Measurements from ENCODE around the gene LINGO3. TPM values are rescaled to one million over a fixed set of nuclear protein-coding genes. Genes with fewer than 3 reads are reported as not detected.

The LINGO3 gene
- total and polyA plus RNA-seq, 2 donors (not counting 1 experiment from before 2014, with no cell fraction given), result 1.1 to 3.9 TPM

DNA sequence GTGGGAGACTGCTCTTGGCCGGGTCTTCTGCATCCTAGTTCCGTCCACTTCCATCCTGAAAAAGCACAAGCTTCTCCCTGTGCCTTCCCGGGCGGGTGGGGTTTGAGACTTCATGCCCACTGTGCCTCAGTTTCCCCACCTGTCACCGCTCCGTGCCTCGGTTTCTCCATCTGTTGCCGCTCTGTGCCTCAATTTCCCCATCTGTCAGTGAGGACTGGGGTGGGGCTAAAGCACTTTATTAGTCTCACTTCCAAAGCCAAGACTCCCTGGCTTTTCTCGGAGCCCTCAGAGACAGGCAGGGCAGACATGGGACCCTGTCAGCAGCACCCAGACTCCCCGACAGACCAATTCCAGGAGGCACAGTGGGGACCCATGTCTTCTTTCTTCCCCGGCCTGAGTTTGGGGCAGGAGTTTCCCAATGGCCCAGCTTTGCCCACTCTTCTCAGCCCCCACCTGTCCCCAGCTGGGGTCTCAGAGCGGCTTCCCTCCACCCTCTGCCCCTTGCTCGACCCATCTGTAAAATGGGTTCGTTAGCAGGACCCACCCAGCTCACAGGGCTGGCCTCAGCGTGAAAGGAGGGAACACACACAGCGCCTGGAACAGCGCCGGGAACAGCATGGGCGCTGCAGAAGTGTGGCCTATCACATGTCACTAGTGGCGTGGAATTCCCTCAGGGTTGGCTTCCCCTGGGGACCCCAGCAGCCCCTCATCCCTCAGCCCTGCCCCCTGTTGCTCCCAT lies 21.4 kb downstream of the LINGO3 start:
- ATAC-seq (ENCODE audit: low read depth) (no peak), DNase-seq (no peak)
- Mint-ChIP-seq H3K4me1 (peaks cover 48% of the 10 kb centered on the region), H3K9me3 (ENCODE audit: insufficient read depth) (no peaks in the 10 kb centered on the region), H3K27ac (peak overlapping the region; percentile 53), H3K27me3 (no peaks in the 10 kb centered on the region), H3K4me3 (no peak overlapping the region)
- Histone ChIP-seq H4K20me1 (ENCODE audit: control insufficient read depth, insufficient read depth, low read length, poor library complexity, severe bottlenecking) (peaks cover 11% of the 10 kb centered on the region), H2AFZ (ENCODE audit: insufficient read depth, low read depth, low read length, poor library complexity, severe bottlenecking) (no peak overlapping the region), H3K4me3 (ENCODE audit: control extremely low read depth in 1 of 5, extremely low read depth in 1 of 5, insufficient read depth in 1 of 5, low read depth in 2 of 5, low read length in 4 of 5) (no peak overlapping the region), H3K4me2 (replicated peaks; ENCODE audit: low read depth, low read length, poor library complexity, severe bottlenecking) (no peak overlapping the region), H3K79me2 (ENCODE audit: control insufficient read depth, insufficient read depth, low read length) (peaks cover 27% of the 10 kb centered on the region), H3K27ac (ENCODE audit: low read length in 2 of 2) (no peak overlapping the region), H3K9ac (ENCODE audit: low read length) (no peak overlapping the region), H3K36me3 (replicated peaks in 1 of 2; ENCODE audit: control extremely low read depth in 1 of 2, control insufficient read depth in 1 of 2, extremely low read depth in 1 of 2, insufficient read depth in 2 of 2, low read length in 1 of 2) (no peaks in the 10 kb centered on the region), H3K9me3 (ENCODE audit: control extremely low read depth in 1 of 3, control insufficient read depth in 2 of 3, insufficient read depth in 1 of 3, low read length in 2 of 3) (no peaks in the 10 kb centered on the region), H3K27me3 (replicated peaks in 1 of 4; ENCODE audit: control extremely low read depth in 1 of 4, control insufficient read depth in 3 of 4, insufficient read depth in 4 of 4, low read length in 3 of 4) (no peaks in the 10 kb centered on the region), H3K4me1 (ENCODE audit: control insufficient read depth in 2 of 2, insufficient read depth in 2 of 2, low read length in 2 of 2) (peaks cover 37 to 49% of the 10 kb centered on the region in 2 donors)
- no peak for TF ChIP-seq EZH2 (IDR thresholded peaks at IDR 0.05; ENCODE audit: borderline replicate concordance, insufficient read depth, low read depth, low read length, poor library complexity, severe bottlenecking)
- TF ChIP-seq, protein P1, sequence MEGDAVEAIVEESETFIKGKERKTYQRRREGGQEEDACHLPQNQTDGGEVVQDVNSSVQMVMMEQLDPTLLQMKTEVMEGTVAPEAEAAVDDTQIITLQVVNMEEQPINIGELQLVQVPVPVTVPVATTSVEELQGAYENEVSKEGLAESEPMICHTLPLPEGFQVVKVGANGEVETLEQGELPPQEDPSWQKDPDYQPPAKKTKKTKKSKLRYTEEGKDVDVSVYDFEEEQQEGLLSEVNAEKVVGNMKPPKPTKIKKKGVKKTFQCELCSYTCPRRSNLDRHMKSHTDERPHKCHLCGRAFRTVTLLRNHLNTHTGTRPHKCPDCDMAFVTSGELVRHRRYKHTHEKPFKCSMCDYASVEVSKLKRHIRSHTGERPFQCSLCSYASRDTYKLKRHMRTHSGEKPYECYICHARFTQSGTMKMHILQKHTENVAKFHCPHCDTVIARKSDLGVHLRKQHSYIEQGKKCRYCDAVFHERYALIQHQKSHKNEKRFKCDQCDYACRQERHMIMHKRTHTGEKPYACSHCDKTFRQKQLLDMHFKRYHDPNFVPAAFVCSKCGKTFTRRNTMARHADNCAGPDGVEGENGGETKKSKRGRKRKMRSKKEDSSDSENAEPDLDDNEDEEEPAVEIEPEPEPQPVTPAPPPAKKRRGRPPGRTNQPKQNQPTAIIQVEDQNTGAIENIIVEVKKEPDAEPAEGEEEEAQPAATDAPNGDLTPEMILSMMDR (IDR thresholded peaks at IDR 0.05), result no peak
- POLR2A ChIA-PET, result interaction anchor here (0.6 to 3.4 kb wide), 6 partner anchors 11 to 272 kb away, joined by 3 to 65 read pairs (median 12); no protein-coding TSS in a partner anchor
- CTCF ChIA-PET, result interaction anchor here (1.0 to 3.2 kb wide), 3 partner anchors 8 to 12 kb away, joined by 3 to 30 read pairs (median 26); no protein-coding TSS in a partner anchor
- intact Hi-C loops (cut with micrococcal nuclease), result loop anchor here (5.0 kb wide), 1 partner anchor 34 kb away; no protein-coding TSS in a partner anchor
- 91% methylated on average over 16 of the region's 20 CpGs for WGBS (ENCODE audit: insufficient coverage)
